Measurements from ENCODE around the gene TNFSF4. TPM values are rescaled to one million over a fixed set of nuclear protein-coding genes. Genes with fewer than 3 reads are reported as not detected.

Gene TNFSF4
- total RNA-seq, 1 donor from 2014 or later = 2.8 TPM

DNA sequence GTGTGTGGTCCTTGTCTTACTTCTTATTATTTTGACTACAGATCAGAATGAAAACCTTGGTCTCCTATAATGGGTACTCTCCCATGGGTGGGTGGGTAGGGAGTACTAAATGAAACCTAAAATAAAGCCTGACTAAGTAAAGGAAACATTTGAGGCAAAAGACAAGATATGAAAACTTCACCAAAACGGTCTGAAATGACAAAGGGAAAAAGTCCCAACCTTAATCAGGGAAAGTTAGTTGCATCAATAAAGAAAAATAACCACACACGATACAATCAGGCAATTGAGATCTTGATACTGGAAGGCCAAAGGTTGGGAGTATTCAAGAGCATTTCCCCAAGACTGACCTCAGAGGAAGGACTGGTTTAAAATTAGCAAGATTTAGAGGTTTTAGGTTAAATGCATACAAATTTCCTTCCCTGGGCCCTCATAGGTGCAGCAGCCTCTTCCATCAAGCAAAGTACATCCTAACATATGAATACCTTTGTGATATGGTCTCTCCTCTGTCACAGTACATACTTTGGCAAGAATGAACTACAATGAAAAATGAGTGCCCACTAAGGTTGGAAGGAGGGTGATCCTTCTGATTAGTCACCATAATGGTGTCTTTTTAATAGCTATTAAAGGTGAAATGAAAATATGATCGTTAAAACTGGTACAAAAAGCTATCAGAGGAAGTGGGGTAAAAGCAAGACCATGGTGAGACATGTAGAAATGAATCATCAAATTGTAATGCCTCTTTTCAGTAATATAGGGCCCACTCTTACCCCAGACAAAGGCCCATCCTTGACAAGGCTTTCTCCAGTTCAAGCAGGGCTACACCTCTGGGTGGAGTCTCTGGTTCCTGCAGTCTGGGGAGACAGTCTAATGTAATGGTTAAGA lies 15.3 kb upstream of the TNFSF4 start:
- Mint-ChIP-seq H3K4me1 (peaks cover 8% of the 10 kb centered on the region), H3K9me3 (peaks cover 6% of the 10 kb centered on the region), H3K4me3 (no peak overlapping the region), H3K27me3 (ENCODE audit: low read depth) (no peaks in the 10 kb centered on the region), H3K36me3 (no peaks in the 10 kb centered on the region), H3K27ac (no peak overlapping the region)
- DNase-seq (ENCODE audit: low spot score in 2 of 2, unreplicated experiment in 2 of 2) = no peak
- TF ChIP-seq, protein P1, sequence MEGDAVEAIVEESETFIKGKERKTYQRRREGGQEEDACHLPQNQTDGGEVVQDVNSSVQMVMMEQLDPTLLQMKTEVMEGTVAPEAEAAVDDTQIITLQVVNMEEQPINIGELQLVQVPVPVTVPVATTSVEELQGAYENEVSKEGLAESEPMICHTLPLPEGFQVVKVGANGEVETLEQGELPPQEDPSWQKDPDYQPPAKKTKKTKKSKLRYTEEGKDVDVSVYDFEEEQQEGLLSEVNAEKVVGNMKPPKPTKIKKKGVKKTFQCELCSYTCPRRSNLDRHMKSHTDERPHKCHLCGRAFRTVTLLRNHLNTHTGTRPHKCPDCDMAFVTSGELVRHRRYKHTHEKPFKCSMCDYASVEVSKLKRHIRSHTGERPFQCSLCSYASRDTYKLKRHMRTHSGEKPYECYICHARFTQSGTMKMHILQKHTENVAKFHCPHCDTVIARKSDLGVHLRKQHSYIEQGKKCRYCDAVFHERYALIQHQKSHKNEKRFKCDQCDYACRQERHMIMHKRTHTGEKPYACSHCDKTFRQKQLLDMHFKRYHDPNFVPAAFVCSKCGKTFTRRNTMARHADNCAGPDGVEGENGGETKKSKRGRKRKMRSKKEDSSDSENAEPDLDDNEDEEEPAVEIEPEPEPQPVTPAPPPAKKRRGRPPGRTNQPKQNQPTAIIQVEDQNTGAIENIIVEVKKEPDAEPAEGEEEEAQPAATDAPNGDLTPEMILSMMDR (IDR thresholded peaks at IDR 0.05; ENCODE audit: unreplicated experiment) = no peak

- TF ChIP-seq, protein P1 (IDR thresholded peaks at IDR 0.05; ENCODE audit: unreplicated experiment) = no peak
Measured at GRCh38 chr1:173220157-173220556, 13.0 kb upstream of the TNFSF4 start.

DNA sequence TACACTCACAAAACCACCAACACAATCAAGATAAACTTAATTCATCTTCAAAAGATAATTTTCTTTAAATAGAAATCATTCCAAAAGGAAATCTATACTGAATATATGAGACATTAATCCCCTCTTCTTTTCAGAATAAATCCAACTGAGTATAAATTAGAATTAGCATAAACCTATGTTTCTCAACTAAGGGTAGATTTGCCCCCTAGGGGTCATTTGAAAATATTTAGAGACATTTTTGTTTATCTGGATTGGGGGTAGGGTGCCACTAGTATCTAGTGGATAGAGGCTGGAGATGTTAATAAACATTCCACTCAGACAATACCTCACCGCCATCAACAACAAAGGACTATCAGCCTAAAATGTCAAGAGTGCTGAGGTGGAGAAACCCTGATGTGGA lies 6.5 kb upstream of the TNFSF4 start:
- DNase-seq (ENCODE audit: low spot score in 2 of 2, unreplicated experiment in 2 of 2) = no peak
- Mint-ChIP-seq H3K27me3 (ENCODE audit: low read depth) (peaks cover 15% of the 10 kb centered on the region), H3K4me1 (peaks cover 9% of the 10 kb centered on the region), H3K36me3 (no peaks in the 10 kb centered on the region), H3K9me3 (no peaks in the 10 kb centered on the region), H3K27ac (no peak overlapping the region), H3K4me3 (no peak overlapping the region)
- TF ChIP-seq, protein P1 (IDR thresholded peaks at IDR 0.05; ENCODE audit: unreplicated experiment) = peak; percentile 39

More at GRCh38 chr1:173220157-173220556, 13.0 kb upstream of the TNFSF4 start:
- H3K27me3 Mint-ChIP-seq (ENCODE audit: low read depth) = no peaks in the 10 kb centered on the region
- no peak overlapping the region for H3K4me3 Mint-ChIP-seq
- H3K36me3 Mint-ChIP-seq = no peaks in the 10 kb centered on the region
- no peak overlapping the region for H3K27ac Mint-ChIP-seq
- peaks cover 7% of the 10 kb centered on the region for H3K4me1 Mint-ChIP-seq
- no peak for DNase-seq (ENCODE audit: low spot score in 2 of 2, unreplicated experiment in 2 of 2)
- H3K9me3 Mint-ChIP-seq = no peaks in the 10 kb centered on the region

DNA sequence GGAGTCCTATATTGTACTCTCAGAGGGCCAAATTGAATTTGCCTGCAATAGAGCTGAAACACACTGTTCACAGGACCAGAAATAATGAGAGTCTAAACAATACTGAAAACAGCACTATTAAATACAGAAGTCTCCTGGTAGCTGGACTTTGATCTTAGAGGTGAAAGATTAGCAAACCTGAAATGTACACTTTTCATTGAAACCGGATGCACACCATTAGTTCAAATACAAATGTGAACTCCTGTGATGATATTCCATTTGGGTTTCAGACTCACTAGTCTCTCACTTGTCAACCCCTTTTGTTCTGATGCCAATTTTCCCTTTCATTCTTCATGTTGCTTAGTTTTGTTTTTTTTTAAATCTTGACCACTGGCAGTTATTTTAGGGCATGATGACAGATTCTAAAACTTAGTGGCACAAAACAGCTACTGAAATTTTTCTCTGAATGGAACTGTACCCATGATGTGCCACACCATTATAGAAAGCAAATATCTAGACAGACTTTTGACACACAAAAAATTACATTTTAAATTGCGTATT lies 5.9 kb upstream of the TNFSF4 start:
- no peak overlapping the region for H3K4me3 Mint-ChIP-seq
- DNase-seq (ENCODE audit: low spot score in 2 of 2, unreplicated experiment in 2 of 2) = no peak
- peaks cover 14% of the 10 kb centered on the region for H3K4me1 Mint-ChIP-seq
- H3K27me3 Mint-ChIP-seq (ENCODE audit: low read depth) = peaks cover 15% of the 10 kb centered on the region
- H3K27ac Mint-ChIP-seq = no peak overlapping the region
- TF ChIP-seq, protein P1 (IDR thresholded peaks at IDR 0.05; ENCODE audit: unreplicated experiment) = no peak
- no peaks in the 10 kb centered on the region for H3K36me3 Mint-ChIP-seq
- H3K9me3 Mint-ChIP-seq = no peaks in the 10 kb centered on the region

DNA sequence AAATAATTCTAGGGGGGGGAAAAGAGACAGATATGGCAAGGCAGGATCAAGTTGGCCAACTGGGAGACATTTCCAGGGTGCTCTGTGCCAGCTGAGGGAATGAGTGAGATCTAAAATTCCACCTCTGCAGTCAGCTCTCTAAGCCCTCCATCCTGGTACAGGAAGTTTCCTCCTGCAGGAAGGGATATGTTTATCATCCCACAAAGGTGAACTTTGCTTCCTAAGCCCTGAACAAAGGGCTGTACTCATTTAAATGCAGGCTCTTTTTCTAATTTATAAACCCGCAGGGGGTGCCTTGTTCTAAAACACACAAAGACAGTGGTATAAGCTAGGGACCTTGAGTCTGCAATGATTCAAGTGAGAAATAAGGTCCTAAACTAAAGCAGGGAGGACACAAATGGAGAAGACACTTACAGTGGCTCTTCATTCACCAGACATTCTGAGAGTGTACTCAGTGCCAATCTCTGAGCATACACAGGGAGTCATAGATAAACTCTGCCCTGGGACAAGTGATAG lies 3.6 kb upstream of the TNFSF4 start:
- H3K27me3 Mint-ChIP-seq (ENCODE audit: low read depth) = peaks cover 15% of the 10 kb centered on the region
- no peak overlapping the region for H3K4me3 Mint-ChIP-seq
- no peaks in the 10 kb centered on the region for H3K36me3 Mint-ChIP-seq
- no peak overlapping the region for H3K27ac Mint-ChIP-seq
- TF ChIP-seq, protein P1 (IDR thresholded peaks at IDR 0.05; ENCODE audit: unreplicated experiment) = no peak
- peaks cover 24% of the 10 kb centered on the region for H3K4me1 Mint-ChIP-seq
- no peak for DNase-seq (ENCODE audit: low spot score in 2 of 2, unreplicated experiment in 2 of 2)
- H3K9me3 Mint-ChIP-seq = no peaks in the 10 kb centered on the region
